ENCODE data around the gene DENND1B.

Gene DENND1B

DNA sequence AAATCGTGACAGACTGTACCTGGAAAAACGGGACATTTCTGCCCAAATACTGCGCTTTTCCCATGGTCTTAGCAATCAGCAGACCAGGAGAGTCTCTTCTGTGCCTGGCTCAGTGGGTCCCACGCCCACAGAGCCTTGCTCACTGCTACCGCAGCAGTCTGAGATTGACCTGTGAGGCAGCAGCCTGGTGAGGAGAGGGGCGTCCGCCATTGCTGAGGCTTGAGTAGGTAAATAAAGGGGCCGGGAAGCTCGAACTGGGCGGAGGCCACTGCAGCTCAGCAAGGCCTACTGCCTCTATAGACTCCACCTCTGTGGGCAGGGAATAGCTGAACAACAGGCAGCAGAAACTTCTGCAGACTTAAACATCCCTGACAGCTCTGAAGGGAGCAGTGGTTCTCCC, 203.1 kb downstream of the DENND1B start:
- H3K36me3 ChIP-seq: no peaks in the 10 kb centered on the region
- no peak for DNase-seq
- TF ChIP-seq, protein P1, sequence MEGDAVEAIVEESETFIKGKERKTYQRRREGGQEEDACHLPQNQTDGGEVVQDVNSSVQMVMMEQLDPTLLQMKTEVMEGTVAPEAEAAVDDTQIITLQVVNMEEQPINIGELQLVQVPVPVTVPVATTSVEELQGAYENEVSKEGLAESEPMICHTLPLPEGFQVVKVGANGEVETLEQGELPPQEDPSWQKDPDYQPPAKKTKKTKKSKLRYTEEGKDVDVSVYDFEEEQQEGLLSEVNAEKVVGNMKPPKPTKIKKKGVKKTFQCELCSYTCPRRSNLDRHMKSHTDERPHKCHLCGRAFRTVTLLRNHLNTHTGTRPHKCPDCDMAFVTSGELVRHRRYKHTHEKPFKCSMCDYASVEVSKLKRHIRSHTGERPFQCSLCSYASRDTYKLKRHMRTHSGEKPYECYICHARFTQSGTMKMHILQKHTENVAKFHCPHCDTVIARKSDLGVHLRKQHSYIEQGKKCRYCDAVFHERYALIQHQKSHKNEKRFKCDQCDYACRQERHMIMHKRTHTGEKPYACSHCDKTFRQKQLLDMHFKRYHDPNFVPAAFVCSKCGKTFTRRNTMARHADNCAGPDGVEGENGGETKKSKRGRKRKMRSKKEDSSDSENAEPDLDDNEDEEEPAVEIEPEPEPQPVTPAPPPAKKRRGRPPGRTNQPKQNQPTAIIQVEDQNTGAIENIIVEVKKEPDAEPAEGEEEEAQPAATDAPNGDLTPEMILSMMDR (IDR thresholded peaks at IDR 0.05; ENCODE audit: low read depth, low read length): no peak
- no peak overlapping the region for H3K4me3 ChIP-seq (ENCODE audit: low read depth, low read length)
- peaks cover 3% of the 10 kb centered on the region; the same call in 1 of the 2 replicates for H3K9me3 ChIP-seq
- H3K27me3 ChIP-seq: no peaks in the 10 kb centered on the region
- H3K4me1 ChIP-seq: no peaks in the 10 kb centered on the region

DNA sequence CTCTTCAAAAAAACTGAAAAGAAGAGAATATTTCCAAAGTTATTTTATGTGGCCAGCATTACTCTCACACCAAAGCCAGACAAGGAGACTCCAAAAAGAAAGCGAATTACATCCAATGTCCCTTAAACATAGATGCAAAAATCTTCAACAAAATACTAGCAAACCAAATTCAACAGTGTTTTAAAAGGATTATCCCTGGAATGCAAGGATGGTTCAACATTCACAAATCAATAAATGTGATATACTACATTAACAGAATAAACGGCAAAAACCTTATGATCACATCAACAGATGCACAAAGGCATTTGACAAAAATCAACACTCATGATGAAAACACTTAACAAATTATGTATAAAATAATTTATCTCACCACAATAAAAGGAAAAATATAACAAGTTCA, 207.8 kb downstream of the DENND1B start:
- H3K9me3 ChIP-seq: no peaks in the 10 kb centered on the region
- H3K36me3 ChIP-seq: no peaks in the 10 kb centered on the region
- H3K27me3 ChIP-seq: no peaks in the 10 kb centered on the region
- no peak overlapping the region for H3K4me3 ChIP-seq (ENCODE audit: low read depth, low read length)
- TF ChIP-seq, protein P1 (IDR thresholded peaks at IDR 0.05; ENCODE audit: low read depth, low read length): no peak
- H3K4me1 ChIP-seq: no peaks in the 10 kb centered on the region
- no peak for DNase-seq

DNA sequence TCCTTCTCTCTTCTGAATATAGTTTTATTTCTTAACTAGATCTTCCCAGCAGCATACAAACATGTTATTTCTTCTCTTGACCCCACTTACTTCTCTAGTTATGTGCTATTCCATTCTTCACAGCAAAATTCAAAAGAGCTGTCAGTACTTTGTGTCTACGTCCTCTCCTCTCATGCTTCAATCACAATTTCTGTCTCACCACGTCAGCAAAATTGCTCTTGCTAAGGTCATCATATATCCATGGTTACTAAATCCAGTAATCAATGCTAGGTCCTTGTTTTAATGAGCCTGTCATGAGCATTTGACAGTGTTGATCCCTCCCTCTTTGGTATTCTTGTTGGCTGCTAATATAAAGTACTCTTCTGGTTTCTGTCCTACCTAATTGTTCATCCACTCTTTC, 214.2 kb downstream of the DENND1B start:
- no peak for DNase-seq
- no peaks in the 10 kb centered on the region for H3K9me3 ChIP-seq
- no peaks in the 10 kb centered on the region for H3K4me1 ChIP-seq
- H3K4me3 ChIP-seq (ENCODE audit: low read depth, low read length): no peak overlapping the region
- H3K36me3 ChIP-seq: no peaks in the 10 kb centered on the region
- H3K27me3 ChIP-seq: no peaks in the 10 kb centered on the region
- TF ChIP-seq, protein P1 (IDR thresholded peaks at IDR 0.05; ENCODE audit: low read depth, low read length): no peak

DNA sequence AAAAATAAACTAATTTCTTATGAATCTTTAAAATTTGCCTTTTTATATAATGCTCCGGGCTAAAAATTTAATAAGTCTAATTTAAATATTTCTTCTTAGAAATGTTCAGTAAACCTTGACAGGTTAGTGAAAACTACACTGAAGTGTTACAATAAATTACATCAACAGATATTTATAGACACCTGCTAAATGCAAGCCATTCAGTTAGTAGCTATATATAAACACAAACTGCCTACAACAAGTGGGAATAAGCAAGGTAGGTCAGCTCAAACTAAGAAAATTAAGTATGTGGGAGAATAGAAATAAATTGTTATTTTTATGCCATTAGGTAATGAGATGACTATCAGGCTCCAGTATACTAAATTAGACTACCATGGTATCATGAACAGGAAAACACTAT, 215.6 kb downstream of the DENND1B start:
- no peaks in the 10 kb centered on the region for H3K9me3 ChIP-seq
- H3K27me3 ChIP-seq: no peaks in the 10 kb centered on the region
- H3K4me3 ChIP-seq (ENCODE audit: low read depth, low read length): no peak overlapping the region
- TF ChIP-seq, protein P1 (IDR thresholded peaks at IDR 0.05; ENCODE audit: low read depth, low read length): no peak
- DNase-seq: no peak
- no peaks in the 10 kb centered on the region for H3K4me1 ChIP-seq
- H3K36me3 ChIP-seq: no peaks in the 10 kb centered on the region

DNA sequence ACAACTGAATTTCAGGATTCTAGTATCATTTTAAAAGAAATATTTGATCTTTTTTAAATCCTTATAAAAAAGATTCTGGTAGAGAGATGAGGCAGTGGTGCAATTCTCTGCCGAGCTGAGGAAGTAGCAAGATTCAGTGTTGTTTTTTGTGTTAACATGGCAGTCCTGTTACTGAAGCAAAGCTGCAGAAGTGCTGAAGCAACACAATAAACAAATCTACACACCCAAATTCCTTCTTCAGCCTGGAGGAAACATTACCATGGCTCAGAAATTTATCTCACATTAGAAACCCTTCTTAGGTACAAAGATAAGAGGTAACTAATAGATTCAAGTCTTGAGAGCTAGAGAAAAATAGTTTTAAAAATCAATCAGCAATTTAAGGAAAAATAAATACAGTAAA, 216.0 kb downstream of the DENND1B start:
- Histone ChIP-seq H3K27me3 (no peaks in the 10 kb centered on the region), H3K4me1 (no peaks in the 10 kb centered on the region), H3K4me3 (ENCODE audit: low read depth, low read length) (no peak overlapping the region), H3K9me3 (no peaks in the 10 kb centered on the region), H3K36me3 (no peaks in the 10 kb centered on the region)
- TF ChIP-seq, protein P1 (IDR thresholded peaks at IDR 0.05; ENCODE audit: low read depth, low read length): no peak
- no peak for DNase-seq

DNA sequence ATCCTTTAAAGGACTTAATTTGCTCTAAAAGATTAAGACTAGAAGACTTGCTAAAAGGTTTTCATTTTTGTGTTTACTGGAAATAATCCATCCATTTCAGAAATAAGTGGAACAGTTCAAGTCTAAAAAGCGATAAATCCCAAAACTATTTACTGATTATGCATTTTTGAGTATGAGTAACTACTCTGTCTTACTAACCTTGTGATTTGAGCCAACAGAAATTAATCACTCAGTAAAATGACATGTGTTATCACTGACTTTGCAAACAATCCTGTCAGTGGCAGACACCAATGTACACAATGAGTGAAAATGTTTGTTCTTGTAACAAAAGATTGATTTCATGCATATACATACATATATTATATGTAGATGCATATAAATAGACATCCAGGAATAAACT, 218.0 kb downstream of the DENND1B start:
- H3K9me3 ChIP-seq: no peaks in the 10 kb centered on the region
- H3K27me3 ChIP-seq: no peaks in the 10 kb centered on the region
- H3K36me3 ChIP-seq: no peaks in the 10 kb centered on the region
- TF ChIP-seq, protein P1 (IDR thresholded peaks at IDR 0.05; ENCODE audit: low read depth, low read length): no peak
- DNase-seq: no peak
- H3K4me3 ChIP-seq (ENCODE audit: low read depth, low read length): no peak overlapping the region
- peaks cover 3% of the 10 kb centered on the region for H3K4me1 ChIP-seq
